Activated T-cell treated with anti-CD3 and anti-CD28 coated beads, Interleukin-2, amount 50 U/mL, for 1 hour (primary cell): ENCODE results near the gene OR2F2.
A peak's percentile ranks its signal among the peaks of the same experiment; 100 is the strongest.

Experiments
- DNase-seq: peaks from one replicate; pipeline ENCODE4 v3.0.0-alpha.2; 2020

OR2F2 gene, protein sequence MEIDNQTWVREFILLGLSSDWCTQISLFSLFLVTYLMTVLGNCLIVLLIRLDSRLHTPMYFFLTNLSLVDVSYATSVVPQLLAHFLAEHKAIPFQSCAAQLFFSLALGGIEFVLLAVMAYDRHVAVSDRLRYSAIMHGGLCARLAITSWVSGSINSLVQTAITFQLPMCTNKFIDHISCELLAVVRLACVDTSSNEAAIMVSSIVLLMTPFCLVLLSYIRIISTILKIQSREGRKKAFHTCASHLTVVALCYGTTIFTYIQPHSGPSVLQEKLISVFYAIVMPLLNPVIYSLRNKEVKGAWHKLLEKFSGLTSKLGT

DNA sequence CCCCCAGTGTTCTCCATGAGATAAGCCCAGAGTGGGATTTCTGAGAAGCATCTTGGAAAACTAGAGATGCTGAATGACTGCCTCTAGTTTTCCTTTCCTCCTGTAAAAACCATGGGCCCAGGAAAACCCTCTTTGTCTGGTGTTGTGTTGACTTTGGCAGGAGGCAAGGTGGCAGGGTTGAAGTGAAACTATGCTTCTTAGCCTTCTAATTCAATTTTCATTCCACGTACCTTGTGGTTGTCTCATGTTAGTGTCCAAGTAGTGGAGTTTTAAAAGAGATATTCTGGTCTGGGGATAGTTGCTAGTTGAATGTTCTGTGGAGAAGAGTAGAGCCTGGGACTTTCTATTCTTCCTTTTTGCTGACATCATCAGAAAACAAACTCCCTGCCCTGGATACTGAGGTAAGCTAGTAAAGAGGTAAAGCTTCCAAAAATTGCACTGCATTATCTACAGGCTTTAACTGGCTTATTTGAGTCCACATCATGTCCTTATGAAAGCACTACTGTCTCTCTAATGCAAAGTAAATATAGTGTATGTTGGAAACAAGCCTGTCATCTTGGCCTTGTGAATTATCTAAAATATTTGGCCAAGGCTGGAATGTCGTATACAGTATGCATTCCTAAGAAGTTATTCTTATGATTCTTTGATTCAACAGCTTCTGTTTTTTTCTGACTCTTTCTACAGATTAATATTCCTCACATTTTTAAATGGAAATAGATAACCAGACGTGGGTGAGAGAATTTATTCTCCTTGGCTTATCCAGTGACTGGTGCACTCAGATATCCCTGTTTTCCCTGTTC lies at the start of gene OR2F2:
TSS of gene OR2F2 (plus strand) at position 708 of the 800 bp plus-strand sequence. CDS start at position 708, 0 bp downstream.
- no peak for DNase-seq

- DNase-seq = no peak
These were observed 49.1 kb upstream of the OR2F2 start for GRCh38 chr7:143885951-143886350.

DNA sequence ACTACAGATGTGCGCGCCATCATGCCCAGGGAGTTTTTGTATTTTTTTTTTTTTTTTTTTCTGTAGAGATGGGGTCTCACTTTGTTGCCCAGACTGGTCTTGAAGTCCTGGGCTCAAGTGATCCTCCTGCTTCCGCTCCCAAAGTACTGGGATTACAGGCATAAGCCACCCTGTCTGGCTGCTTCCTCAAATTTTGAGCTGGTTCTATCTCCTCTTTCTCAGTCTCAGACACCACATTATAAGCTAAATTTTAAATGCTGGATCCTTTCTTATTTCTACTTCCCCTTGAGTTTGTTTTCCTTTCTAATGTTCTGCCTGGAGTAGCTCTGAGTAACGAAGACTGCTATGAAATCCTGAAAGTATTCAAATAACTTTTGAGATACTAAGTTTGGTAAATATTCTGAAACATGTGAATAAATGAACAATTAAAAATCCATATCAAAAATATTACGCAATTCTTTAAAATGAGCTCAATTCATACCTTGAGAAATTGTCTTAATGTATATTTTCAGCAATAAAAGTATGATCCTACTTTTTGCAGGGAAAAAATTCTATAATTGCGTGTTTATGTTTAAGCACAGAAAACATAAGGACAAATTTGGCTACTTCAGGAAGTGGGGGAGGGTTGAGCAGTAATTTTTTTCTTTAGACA lies 48.1 kb upstream of the OR2F2 start:
- no peak for DNase-seq

DNA sequence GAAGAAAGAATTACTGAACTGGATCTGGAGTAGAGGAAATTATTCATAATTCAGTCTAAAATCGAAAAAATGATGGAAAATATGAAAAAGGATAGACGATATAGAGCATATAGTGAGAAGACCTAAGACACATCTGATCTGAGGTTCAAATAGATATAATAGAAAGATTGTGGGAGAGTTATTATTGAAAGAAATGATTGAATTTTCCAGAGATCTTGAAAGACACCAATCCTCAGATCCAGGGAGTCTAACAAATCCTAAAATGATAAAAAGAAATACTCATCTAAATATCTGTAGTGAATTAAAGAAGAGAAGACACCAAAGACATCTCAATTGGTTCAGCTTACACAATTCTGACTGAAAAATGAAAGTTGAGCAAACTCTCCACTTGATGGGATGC lies 46.0 kb upstream of the OR2F2 start:
- DNase-seq = no peak

GRCh38 chr7:143890558-143890957 lies 44.5 kb upstream of the OR2F2 start:
- DNase-seq = no peak

DNA sequence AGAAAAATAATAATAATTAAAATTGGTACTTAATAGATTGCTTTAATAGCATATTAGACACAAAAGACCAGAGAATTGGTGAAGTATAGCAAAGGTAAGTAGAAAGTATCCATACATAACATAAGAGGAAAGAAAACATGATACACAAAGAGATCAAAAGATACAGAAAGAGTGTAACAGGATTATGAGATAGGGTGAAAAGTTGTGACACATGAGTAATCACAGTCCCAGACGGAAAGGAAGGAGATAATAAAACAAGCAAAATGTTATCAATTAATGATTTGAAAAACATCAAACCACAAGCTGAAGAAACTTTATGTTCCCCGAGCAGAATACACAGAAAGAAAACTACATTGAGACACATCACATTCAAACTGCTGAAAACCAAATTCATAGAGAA lies 43.6 kb upstream of the OR2F2 start:
- no peak for DNase-seq

DNA sequence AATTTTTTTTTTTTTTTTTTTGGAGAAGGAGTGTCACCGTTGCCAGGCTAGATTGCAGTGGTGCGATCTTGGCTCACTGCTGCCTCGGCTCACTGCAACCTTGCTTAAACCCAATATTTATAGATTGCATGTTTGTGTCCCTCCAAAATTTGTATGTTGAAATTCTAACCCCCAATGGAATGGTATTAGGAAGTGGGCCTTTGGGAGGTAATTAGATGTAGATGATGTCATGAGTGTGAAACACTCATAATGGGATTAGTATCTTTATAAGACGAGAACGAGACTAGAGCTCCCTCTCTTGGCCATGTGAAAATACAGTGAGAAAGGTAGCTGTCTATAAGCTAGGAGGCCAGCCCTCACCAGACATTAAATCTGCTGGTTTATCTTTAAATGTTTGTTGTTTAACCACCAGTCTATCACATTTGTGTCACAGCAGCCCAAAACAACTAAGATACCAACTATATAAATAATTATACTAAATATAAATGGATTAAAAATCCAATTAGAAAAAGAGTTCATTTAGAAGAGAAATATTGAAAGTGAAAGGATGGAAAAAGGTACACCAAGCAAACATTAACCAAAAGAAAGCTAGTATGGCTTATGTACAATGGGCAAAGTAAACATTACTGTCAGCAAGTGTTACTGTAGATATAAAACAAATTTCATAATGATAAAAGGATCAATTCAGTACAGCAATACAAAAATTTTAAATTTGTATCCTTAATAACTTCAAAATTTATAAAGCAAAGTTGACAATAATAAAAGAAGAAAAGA lies 42.3 kb upstream of the OR2F2 start:
- no peak for DNase-seq

DNA sequence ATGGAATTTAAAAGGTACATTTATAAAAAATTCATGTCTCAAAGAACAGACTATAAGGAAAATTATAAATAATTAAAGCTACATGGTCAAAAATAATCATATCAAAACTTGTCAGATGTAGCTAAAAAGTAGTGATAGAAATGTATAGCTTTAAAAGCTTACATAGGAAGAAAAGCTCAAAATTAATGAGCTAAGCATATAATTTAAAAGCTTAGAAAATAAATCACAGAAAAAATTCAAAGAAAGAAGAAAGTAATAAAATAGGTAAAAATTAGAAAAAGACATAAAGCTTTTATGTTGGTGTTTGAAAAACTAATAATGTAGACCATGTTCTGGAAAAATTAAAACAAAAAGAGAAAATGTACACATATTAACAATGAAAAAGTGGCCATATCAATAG lies 38.4 kb upstream of the OR2F2 start:
- no peak for DNase-seq

GRCh38 chr7:143898810-143899209 lies 36.2 kb upstream of the OR2F2 start:
- DNase-seq = no peak

DNA sequence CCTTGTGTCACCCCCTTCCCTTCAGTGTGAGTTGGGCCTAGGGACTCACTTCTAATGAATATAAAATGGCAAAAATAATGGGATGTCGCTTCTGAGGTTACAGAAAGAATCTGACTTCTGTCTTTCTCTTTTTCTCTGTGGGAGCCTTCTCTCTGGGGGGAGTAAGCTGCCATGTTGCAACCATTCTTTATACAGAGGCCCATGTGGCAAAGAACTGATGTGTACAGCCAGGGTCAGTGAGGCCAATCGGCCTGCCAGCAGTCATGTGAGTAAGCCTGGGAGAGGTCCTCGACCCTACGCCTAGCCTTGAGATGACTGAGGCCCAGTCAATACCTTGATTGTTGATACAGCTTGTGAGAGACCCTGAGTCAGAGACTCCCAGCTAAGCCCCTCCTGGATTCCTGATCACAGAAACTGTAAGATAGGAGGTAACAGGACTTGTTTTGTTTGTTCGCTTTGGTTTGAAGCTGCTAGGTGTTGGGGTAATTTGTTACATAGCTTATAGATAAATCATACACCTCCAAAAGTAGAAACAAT lies 34.7 kb upstream of the OR2F2 start:
- no peak for DNase-seq

- no peak for DNase-seq
These were observed 33.7 kb upstream of the OR2F2 start for GRCh38 chr7:143901332-143901667.

DNA sequence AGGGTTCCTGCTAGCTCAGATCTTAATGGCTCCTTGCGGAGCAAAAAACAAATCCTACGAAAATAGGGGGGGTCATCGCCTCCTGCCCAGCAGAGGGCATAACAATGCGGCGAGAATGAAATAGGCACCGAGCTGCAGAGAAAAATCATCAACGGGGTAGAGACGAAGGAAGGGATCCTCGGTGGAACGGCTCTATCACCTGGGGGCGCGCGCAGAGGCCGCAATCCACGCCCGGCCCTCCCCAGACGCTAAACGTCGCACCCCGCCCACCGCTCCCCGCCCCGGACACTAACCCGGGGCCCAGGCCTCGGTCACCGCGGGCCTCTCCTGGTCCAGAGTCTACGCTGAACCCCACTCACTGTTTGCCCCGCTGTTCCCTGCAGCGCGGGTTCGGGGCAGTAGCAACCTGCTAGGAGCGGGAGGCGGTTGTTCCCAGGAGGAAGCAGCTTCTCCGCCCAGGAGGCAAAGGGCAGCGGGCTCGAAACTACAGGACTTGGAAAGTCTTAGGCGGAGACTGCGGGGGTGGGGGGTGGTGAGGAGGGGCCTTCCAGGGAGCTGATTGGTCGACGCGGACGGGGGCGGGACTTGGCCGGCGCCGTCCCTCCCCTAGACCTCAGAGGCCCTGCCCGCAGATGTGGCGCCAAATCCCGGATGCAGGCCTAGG lies 33.2 kb upstream of the OR2F2 start, which contains the start of gene TCAF1:
TSS of gene TCAF1 (minus strand) at position 509 of the 664 bp plus-strand sequence. CDS start 25,568 bp downstream, outside the sequence.
- peak; percentile 89 for DNase-seq

DNA sequence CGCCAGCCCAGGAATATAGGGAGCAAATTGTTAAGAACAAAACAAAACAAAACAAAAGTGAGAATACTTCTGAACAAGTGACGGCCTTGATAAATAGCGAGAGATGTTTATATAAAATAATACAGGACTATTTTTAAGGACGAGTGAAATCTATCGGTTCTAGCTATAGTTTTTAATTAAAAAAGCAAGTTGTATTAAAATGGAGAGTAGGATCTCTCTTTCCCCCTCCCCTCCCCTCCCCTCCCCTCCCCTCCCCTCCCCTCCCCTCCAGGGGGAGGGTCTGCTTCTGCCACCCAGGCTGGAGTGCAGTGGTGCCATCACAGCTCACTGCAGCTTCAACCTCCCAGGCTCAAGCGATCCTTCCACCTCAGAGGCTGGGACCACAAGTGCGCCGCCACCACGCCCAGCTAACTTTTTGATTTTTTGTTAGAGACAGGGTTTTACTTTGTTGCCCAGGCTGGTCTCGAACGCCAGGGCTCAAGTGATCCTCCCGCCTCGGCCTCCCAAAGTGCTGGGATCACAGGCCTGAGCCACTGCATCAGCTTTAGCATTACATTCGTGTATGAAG lies 32.6 kb upstream of the OR2F2 start:
- peak; percentile 25 for DNase-seq

- no peak for DNase-seq
These were observed 29.5 kb upstream of the OR2F2 start for GRCh38 chr7:143905509-143905908.

- no peak for DNase-seq
These were observed 28.9 kb upstream of the OR2F2 start for GRCh38 chr7:143906151-143906550.

- DNase-seq = no peak
These were observed 28.1 kb upstream of the OR2F2 start for GRCh38 chr7:143906895-143907294.

GRCh38 chr7:143908120-143908519 lies 26.9 kb upstream of the OR2F2 start:
- DNase-seq = no peak

- no peak for DNase-seq
These were observed 25.2 kb upstream of the OR2F2 start for GRCh38 chr7:143909863-143910262.

DNA sequence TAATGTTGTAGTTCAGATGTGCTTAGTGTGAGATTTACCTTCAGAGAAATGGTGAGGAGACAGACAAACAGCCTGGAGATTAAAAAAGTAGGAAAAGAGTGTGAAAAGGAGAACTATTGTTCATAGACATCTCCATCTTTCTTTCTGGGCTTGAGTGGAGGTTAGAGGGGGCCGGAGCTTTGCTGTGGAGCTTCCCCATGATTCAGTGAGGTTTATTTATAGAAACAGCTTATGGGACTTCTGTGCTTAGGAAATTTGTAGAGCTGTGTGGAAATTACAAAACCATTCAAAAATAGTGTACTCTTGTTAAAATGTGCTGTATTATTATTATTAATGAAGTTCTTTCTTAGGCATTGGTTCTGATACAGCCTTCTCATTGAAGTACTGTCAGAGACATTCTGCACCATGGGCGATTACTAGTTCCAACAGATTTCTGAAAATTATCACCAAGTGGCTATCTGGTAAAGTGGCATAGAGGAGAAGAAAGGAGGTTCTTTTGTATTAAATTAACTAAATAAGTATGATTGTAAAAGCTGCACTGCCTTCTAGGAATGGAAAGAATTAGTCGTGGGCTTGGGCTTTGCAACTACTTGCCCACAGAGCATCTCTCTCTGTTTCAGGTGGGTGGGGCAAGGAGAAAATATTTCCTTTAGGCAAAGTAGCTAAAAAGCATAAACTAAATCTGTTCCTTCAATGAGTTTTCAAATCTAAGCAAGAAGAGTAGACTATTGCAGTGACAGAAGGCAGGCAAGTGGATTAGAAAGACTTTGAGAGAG lies 24.4 kb upstream of the OR2F2 start:
- no peak for DNase-seq

DNA sequence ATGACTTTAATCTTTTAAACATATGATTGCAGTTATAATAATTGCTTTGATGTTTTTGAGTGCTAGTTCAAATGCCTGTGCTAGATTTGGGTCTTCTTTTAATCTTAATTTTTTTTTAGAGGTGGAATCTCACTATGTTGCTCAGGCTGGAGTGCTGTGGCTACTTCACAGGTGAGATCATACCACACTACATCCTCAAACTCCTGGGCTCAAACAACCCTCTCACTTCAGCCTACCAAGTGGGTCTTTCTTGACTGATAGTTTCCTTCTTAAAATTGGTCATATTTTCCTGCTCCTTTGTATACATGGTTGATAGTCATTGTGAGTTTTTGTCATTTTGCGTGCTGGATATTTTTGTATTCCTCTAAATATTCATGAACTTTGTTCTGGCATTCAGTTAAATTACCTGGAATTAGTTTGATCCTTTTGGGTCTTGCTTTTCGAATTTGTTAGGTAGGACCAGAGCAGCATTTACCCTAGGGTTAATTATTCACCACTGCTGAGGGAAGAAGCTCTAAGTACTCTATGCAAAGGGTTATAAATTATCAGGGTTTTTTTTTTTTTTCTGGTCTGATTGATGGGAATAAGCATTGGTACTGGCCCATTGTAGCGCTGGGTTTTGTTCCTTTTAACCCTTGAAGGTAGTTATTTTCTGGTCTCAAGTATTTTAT lies 21.0 kb upstream of the OR2F2 start:
- no peak for DNase-seq
